ENCODE results near the gene RASGRF2.

The RASGRF2 gene

GRCh38 chr5:81021486-81021885 is 61.3 kb downstream of the RASGRF2 start:
- no peaks in the 10 kb centered on the region for H3K9me3 ChIP-seq (ENCODE audit: insufficient read depth, low read depth, low read length)
- H3K9ac ChIP-seq (ENCODE audit: low read depth, low read length, poor library complexity, severe bottlenecking), result no peak overlapping the region
- no peak overlapping the region for H3K4me2 ChIP-seq (ENCODE audit: low read depth, low read length, poor library complexity, severe bottlenecking)
- H2AFZ ChIP-seq (ENCODE audit: low read length), result no peak overlapping the region
- no peaks in the 10 kb centered on the region for H3K4me1 ChIP-seq (ENCODE audit: insufficient read depth, low read length, poor library complexity, severe bottlenecking)
- H3F3A ChIP-seq (ENCODE audit: low read depth), result no peaks in the 10 kb centered on the region
- H3K36me3 ChIP-seq (ENCODE audit: insufficient read depth, low read length), result no peaks in the 10 kb centered on the region
- H3K9me2 ChIP-seq (replicated peaks; ENCODE audit: low read depth, low read length), result no peaks in the 10 kb centered on the region
- no peaks in the 10 kb centered on the region for H3K79me2 ChIP-seq (ENCODE audit: insufficient read depth, low read length)
- H3K4me3 ChIP-seq (ENCODE audit: low read length, poor library complexity, severe bottlenecking), result no peak overlapping the region
- TF ChIP-seq CTCF (conservative IDR thresholded peaks at IDR 0.05; ENCODE audit: low read length) (no peak), EZH2phosphoT487 (IDR thresholded peaks at IDR 0.05; ENCODE audit: borderline replicate concordance) (no peak)
- no peaks in the 10 kb centered on the region for H3K27me3 ChIP-seq (ENCODE audit: insufficient read depth, low read length, poor library complexity, severe bottlenecking)
- H4K20me1 ChIP-seq (ENCODE audit: insufficient read depth, low read length, poor library complexity, severe bottlenecking), result no peaks in the 10 kb centered on the region

GRCh38 chr5:81021951-81022687 is 62.0 kb downstream of the RASGRF2 start:
- Histone ChIP-seq H3K36me3 (ENCODE audit: insufficient read depth, low read length) (no peaks in the 10 kb centered on the region), H3K4me3 (ENCODE audit: low read length, poor library complexity, severe bottlenecking) (no peak overlapping the region), H3K9ac (ENCODE audit: low read depth, low read length, poor library complexity, severe bottlenecking) (no peak overlapping the region), H3K9me3 (ENCODE audit: insufficient read depth, low read depth, low read length) (no peaks in the 10 kb centered on the region), H3K27me3 (ENCODE audit: insufficient read depth, low read length, poor library complexity, severe bottlenecking) (no peaks in the 10 kb centered on the region), H3K79me2 (ENCODE audit: insufficient read depth, low read length) (no peaks in the 10 kb centered on the region), H4K20me1 (ENCODE audit: insufficient read depth, low read length, poor library complexity, severe bottlenecking) (no peaks in the 10 kb centered on the region), H3F3A (ENCODE audit: low read depth) (no peaks in the 10 kb centered on the region), H3K4me2 (ENCODE audit: low read depth, low read length, poor library complexity, severe bottlenecking) (no peak overlapping the region), H2AFZ (ENCODE audit: low read length) (no peak overlapping the region), H3K9me2 (replicated peaks; ENCODE audit: low read depth, low read length) (no peaks in the 10 kb centered on the region), H3K4me1 (ENCODE audit: insufficient read depth, low read length, poor library complexity, severe bottlenecking) (no peaks in the 10 kb centered on the region)
- TF ChIP-seq CTCF (conservative IDR thresholded peaks at IDR 0.05; ENCODE audit: low read length), result no peak
- TF ChIP-seq EZH2phosphoT487 (IDR thresholded peaks at IDR 0.05; ENCODE audit: borderline replicate concordance), result no peak

DNA sequence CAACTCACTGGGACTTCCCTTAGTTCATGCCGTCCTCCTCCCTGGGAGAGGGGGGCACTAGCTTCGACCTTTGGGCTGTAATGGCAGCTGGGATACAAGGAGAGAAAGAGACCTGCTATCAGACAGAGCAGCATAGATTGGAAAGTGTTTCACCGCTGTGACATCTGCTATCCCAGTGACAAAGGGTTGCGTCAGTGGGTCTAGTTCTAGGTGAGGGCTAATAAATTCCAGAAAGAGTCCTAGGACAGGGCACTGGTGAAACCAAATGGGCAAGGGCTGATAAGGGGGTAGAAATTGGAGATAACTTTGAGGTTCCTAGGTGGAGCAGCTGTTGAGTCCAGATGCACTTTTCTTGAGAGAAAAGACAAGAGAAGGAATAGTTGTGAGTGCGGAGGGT is 62.5 kb downstream of the RASGRF2 start:
- no peaks in the 10 kb centered on the region for H4K20me1 ChIP-seq (ENCODE audit: insufficient read depth, low read length, poor library complexity, severe bottlenecking)
- no peaks in the 10 kb centered on the region for H3K9me3 ChIP-seq (ENCODE audit: insufficient read depth, low read depth, low read length)
- H3K9me2 ChIP-seq (replicated peaks; ENCODE audit: low read depth, low read length), result no peaks in the 10 kb centered on the region
- no peaks in the 10 kb centered on the region for H3K27me3 ChIP-seq (ENCODE audit: insufficient read depth, low read length, poor library complexity, severe bottlenecking)
- H3K4me1 ChIP-seq (ENCODE audit: insufficient read depth, low read length, poor library complexity, severe bottlenecking), result no peaks in the 10 kb centered on the region
- H3K79me2 ChIP-seq (ENCODE audit: insufficient read depth, low read length), result no peaks in the 10 kb centered on the region
- no peak overlapping the region for H3K4me2 ChIP-seq (ENCODE audit: low read depth, low read length, poor library complexity, severe bottlenecking)
- no peaks in the 10 kb centered on the region for H3F3A ChIP-seq (ENCODE audit: low read depth)
- H2AFZ ChIP-seq (ENCODE audit: low read length), result no peak overlapping the region
- TF ChIP-seq CTCF (conservative IDR thresholded peaks at IDR 0.05; ENCODE audit: low read length), result no peak
- H3K9ac ChIP-seq (ENCODE audit: low read depth, low read length, poor library complexity, severe bottlenecking), result no peak overlapping the region
- H3K36me3 ChIP-seq (ENCODE audit: insufficient read depth, low read length), result no peaks in the 10 kb centered on the region
- no peak overlapping the region for H3K4me3 ChIP-seq (ENCODE audit: low read length, poor library complexity, severe bottlenecking)

Measured in Loucy (cell line).